SK-N-SH treated with all-trans-retinoic acid at 6 μM for 48 hours (cell line): ENCODE data around the gene C3orf22.

ENCODE experiments used
- ATAC-seq: fragments of 200-7000 bp; cut with Tn5 transposase; 3 replicates; pipeline ENCODE4 v1.9.1; 2020; ENCODE audit warnings: mild to moderate bottlenecking, moderate library complexity
- ARNTL ChIP-seq: fragments of 450-650 bp; formaldehyde crosslinking; IDR thresholded peaks from 2 replicates; pipeline ENCODE4 v1.5.0; 2020; ENCODE audit warnings: low read depth, mild to moderate bottlenecking, moderate library complexity, borderline replicate concordance
- BACH2 ChIP-seq: fragments of 250-450 bp; sonication (Bioruptor Pico); IDR thresholded peaks from 2 replicates; pipeline ENCODE4 v1.9.0; 2021; ENCODE audit warnings: mild to moderate bottlenecking, borderline replicate concordance
- CSDC2 ChIP-seq: fragments of 250-450 bp; sonication (Bioruptor Pico); IDR thresholded peaks from 2 replicates; pipeline ENCODE4 v1.5.0; 2020; ENCODE audit warnings: mild to moderate bottlenecking, moderate library complexity
- CSRNP3 ChIP-seq: fragments of 250-450 bp; sonication (Bioruptor Pico); IDR thresholded peaks from 2 replicates; pipeline ENCODE4 v1.5.1; 2021; ENCODE audit warnings: mild to moderate bottlenecking, moderate library complexity
- GLIS3 ChIP-seq: fragments of 250-450 bp; sonication (Bioruptor Pico); IDR thresholded peaks from 2 replicates; pipeline ENCODE4 v1.5.0; 2020; ENCODE audit warnings: mild to moderate bottlenecking, moderate library complexity
- ISL1 ChIP-seq: fragments of 250-450 bp; sonication (Bioruptor Pico); IDR thresholded peaks from 2 replicates; pipeline ENCODE4 v2.1.2; 2022; ENCODE audit warnings: mild to moderate bottlenecking, moderate library complexity
- PATZ1 ChIP-seq: fragments of 250-450 bp; sonication (Bioruptor Pico); IDR thresholded peaks from 2 replicates; pipeline ENCODE4 v1.8.0; 2020; ENCODE audit warnings: mild to moderate bottlenecking, moderate library complexity, borderline replicate concordance
- POU6F1 ChIP-seq: fragments of 250-450 bp; sonication (Bioruptor Pico); IDR thresholded peaks from 2 replicates; pipeline ENCODE4 v1.8.0; 2021; ENCODE audit warnings: low read depth, mild to moderate bottlenecking, moderate library complexity, borderline replicate concordance
- PPARA ChIP-seq: fragments of 250-450 bp; sonication (Bioruptor Pico); IDR thresholded peaks from 2 replicates; pipeline ENCODE4 v1.5.0; 2020; ENCODE audit warnings: mild to moderate bottlenecking, borderline replicate concordance
- RARB ChIP-seq: fragments of 250-450 bp; sonication (Bioruptor Pico); IDR thresholded peaks from 2 replicates; pipeline ENCODE4 v1.8.0; 2021; ENCODE audit warnings: mild to moderate bottlenecking, moderate library complexity
- SNAI2 ChIP-seq: fragments of 250-450 bp; sonication (Bioruptor Pico); IDR thresholded peaks from 2 replicates; pipeline ENCODE4 v1.5.0; 2020; ENCODE audit warnings: mild to moderate bottlenecking, moderate library complexity
- TCF4 ChIP-seq: fragments of 250-450 bp; sonication (Bioruptor Pico); IDR thresholded peaks from 2 replicates; pipeline ENCODE4 v1.8.0; 2021; ENCODE audit warnings: mild to moderate bottlenecking, moderate library complexity, borderline replicate concordance
- TOX ChIP-seq: fragments of 250-450 bp; sonication (Bioruptor Pico); IDR thresholded peaks from 2 replicates; pipeline ENCODE4 v1.8.0; 2021; ENCODE audit warnings: mild to moderate bottlenecking, moderate library complexity, borderline replicate concordance
- ZC3H10 ChIP-seq: fragments of 250-450 bp; sonication (Bioruptor Pico); IDR thresholded peaks from 2 replicates; pipeline ENCODE4 v1.5.1; 2021; ENCODE audit warnings: mild to moderate bottlenecking, moderate library complexity
- ZFP30 ChIP-seq: fragments of 450-650 bp; formaldehyde crosslinking; IDR thresholded peaks from 2 replicates; pipeline ENCODE4 v1.5.0; 2022; ENCODE audit warnings: mild to moderate bottlenecking, moderate library complexity
- ZNF565 ChIP-seq: fragments of 450-650 bp; formaldehyde crosslinking; conservative IDR thresholded peaks from 2 replicates; pipeline ENCODE4 v1.5.0; 2020; ENCODE audit warnings: low read depth, mild to moderate bottlenecking, moderate library complexity
- ZNF70 ChIP-seq: fragments of 450-650 bp; formaldehyde crosslinking; IDR thresholded peaks from 2 replicates; pipeline ENCODE4 v1.5.0; 2020; ENCODE audit warnings: mild to moderate bottlenecking, moderate library complexity
- TF ChIP-seq, protein P1 (sequence below): fragments of 250-450 bp; sonication (Bioruptor Pico); IDR thresholded peaks from 2 replicates; pipeline ENCODE4 v1.5.0; 2020; ENCODE audit warnings: mild to moderate bottlenecking, moderate library complexity
- TF ChIP-seq, protein P2 (sequence below): fragments of 250-450 bp; sonication (Bioruptor Pico); IDR thresholded peaks from 2 replicates; pipeline ENCODE4 v1.5.1; 2020; ENCODE audit warnings: low read depth, mild to moderate bottlenecking, moderate library complexity

Gene C3orf22, protein sequence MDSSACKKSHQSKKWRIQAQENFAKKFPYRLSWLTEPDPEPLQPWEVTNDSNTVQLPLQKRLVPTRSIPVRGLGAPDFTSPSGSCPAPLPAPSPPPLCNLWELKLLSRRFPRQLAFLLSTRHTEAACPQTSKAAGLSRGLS

DNA sequence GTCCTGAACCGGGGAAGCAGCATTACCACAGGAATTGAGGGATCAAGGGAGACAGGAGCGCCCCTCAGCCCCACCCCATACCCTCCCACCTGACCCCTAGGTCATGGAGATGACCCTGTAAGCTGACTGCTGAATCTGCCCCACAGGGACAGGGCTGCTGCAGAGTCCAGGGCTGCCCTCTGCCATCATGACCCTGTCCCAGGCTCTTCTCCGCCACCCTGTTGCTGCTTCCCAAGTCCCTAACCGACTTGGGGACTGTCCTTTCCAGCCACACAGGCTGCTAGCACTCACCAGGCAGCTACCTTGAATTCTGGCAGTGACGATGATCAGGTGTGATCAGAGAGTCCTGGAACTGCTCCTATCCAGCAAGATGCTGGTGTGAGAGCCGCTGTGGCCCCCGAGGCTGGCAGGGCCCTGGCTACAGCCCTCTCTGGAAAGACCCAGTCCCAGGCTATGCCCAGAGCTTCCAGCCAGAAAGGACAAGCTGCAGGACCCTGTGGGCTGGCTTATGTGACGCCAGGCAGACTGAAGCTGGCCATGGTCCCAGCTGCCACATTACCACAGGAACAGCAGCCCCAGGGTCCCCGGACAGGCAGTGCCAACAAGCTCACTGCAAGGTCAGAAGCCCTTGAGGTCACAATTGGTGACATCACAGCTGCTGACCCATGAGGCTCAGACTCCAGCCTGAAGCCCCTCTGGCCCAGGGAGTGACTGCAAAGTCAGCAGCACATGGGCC, at the start of gene C3orf22:
C3orf22 (minus strand) TSS at position 597 of the 736 bp plus-strand sequence. CDS start 5,542 bp downstream, outside the sequence.
- peak; percentile 44; the same call in 1 of the 3 replicates for ATAC-seq
- TF ChIP-seq SNAI2 (CRISPR knock-in tag), result no peak
- TF ChIP-seq GLIS3 (CRISPR knock-in tag), result no peak
- no peak for TF ChIP-seq RARB (CRISPR knock-in tag)
- TF ChIP-seq ZFP30 (CRISPR knock-in tag), result no peak
- no peak for TF ChIP-seq PATZ1 (CRISPR knock-in tag)
- TF ChIP-seq ZC3H10 (CRISPR knock-in tag), result no peak

DNA sequence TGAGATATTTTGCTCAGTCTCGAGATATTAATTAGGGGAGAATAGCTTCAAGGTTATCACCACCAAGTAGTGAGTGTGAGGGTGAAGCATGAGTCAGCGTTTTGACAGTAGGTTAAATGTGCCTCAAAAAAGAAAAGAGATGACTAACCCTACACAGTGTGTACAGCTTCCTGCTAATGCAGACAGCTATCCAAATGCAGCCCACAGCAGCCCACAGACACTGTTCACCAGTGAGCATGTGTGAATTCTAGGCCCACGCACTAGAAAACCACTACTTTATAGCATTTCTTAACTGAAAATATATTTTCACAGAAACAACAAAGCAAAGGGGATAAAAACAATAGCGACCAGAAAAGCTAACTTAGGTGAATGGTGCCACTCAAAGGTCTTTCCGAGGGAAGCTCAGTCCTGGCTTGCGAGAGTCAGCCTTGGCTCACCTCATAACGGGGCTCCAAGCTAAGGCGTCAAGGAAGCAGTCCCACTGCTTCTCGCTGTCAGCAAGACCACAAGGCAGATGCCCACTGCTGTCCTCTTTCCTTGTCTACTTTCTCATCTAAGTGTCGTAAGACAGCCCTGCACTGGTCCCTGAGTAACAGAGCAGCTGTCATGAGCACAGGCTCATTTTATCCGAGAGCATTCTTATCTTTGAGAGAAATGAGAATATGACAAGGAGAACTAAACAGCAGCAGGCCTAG, 48.6 kb upstream of the C3orf22 start:
- TF ChIP-seq, protein P1, sequence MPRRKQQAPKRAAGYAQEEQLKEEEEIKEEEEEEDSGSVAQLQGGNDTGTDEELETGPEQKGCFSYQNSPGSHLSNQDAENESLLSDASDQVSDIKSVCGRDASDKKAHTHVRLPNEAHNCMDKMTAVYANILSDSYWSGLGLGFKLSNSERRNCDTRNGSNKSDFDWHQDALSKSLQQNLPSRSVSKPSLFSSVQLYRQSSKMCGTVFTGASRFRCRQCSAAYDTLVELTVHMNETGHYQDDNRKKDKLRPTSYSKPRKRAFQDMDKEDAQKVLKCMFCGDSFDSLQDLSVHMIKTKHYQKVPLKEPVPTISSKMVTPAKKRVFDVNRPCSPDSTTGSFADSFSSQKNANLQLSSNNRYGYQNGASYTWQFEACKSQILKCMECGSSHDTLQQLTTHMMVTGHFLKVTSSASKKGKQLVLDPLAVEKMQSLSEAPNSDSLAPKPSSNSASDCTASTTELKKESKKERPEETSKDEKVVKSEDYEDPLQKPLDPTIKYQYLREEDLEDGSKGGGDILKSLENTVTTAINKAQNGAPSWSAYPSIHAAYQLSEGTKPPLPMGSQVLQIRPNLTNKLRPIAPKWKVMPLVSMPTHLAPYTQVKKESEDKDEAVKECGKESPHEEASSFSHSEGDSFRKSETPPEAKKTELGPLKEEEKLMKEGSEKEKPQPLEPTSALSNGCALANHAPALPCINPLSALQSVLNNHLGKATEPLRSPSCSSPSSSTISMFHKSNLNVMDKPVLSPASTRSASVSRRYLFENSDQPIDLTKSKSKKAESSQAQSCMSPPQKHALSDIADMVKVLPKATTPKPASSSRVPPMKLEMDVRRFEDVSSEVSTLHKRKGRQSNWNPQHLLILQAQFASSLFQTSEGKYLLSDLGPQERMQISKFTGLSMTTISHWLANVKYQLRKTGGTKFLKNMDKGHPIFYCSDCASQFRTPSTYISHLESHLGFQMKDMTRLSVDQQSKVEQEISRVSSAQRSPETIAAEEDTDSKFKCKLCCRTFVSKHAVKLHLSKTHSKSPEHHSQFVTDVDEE (CRISPR knock-in tag), result no peak
- TF ChIP-seq POU6F1, result no peak
- no peak for TF ChIP-seq CSRNP3
- peak; percentile 69 for ATAC-seq

DNA sequence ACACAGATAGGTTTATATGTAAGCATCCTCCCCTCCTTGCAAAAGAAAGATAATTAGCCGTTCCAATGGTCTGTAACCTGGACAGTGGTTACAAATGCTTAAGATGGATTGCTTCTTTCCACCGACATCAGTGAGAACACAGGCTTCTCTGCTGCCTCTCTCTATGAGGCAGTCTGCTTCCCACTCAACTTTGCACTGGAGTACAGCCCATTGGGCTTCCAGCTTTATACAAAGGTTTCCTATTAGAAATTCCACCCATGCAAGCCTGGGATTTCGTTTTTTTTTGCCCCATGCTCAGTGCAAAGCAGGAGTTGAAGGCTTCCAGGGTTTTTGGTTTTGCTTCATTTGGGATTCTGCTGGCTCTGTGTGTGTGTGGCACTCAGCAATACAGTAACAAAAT, 47.3 kb upstream of the C3orf22 start:
- ATAC-seq, result no peak
- TF ChIP-seq SNAI2 (CRISPR knock-in tag), result no peak
- TF ChIP-seq ZNF565, result no peak
- no peak for TF ChIP-seq CSRNP3
- no peak for TF ChIP-seq BACH2
- TF ChIP-seq POU6F1, result no peak
- no peak for TF ChIP-seq ARNTL (CRISPR knock-in tag)
- no peak for TF ChIP-seq ZFP30 (CRISPR knock-in tag)
- no peak for TF ChIP-seq ZNF70 (CRISPR knock-in tag)
- TF ChIP-seq CSDC2, result no peak
- TF ChIP-seq, protein P2, sequence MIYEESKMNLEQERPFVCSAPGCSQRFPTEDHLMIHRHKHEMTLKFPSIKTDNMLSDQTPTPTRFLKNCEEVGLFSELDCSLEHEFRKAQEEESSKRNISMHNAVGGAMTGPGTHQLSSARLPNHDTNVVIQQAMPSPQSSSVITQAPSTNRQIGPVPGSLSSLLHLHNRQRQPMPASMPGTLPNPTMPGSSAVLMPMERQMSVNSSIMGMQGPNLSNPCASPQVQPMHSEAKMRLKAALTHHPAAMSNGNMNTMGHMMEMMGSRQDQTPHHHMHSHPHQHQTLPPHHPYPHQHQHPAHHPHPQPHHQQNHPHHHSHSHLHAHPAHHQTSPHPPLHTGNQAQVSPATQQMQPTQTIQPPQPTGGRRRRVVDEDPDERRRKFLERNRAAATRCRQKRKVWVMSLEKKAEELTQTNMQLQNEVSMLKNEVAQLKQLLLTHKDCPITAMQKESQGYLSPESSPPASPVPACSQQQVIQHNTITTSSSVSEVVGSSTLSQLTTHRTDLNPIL (CRISPR knock-in tag), result no peak
- no peak for TF ChIP-seq RARB (CRISPR knock-in tag)
- TF ChIP-seq, protein P1 (CRISPR knock-in tag), result no peak
- no peak for TF ChIP-seq ISL1 (CRISPR knock-in tag)
- no peak for TF ChIP-seq TCF4
- TF ChIP-seq TOX (CRISPR knock-in tag), result no peak
- no peak for TF ChIP-seq GLIS3 (CRISPR knock-in tag)
- TF ChIP-seq ZC3H10 (CRISPR knock-in tag), result no peak
- TF ChIP-seq PPARA (CRISPR knock-in tag), result no peak
